Raji (cell line): ENCODE data around the gene ARHGAP31.

ENCODE experiments used
- POLR2A ChIP-seq: IDR thresholded peaks from 2 replicates; pipeline ENCODE4 v1.6.1; 2011; ENCODE audit warnings: low read depth, low read length, control low read depth; ENCODE audit not compliant: insufficient read depth

ARHGAP31 gene

DNA sequence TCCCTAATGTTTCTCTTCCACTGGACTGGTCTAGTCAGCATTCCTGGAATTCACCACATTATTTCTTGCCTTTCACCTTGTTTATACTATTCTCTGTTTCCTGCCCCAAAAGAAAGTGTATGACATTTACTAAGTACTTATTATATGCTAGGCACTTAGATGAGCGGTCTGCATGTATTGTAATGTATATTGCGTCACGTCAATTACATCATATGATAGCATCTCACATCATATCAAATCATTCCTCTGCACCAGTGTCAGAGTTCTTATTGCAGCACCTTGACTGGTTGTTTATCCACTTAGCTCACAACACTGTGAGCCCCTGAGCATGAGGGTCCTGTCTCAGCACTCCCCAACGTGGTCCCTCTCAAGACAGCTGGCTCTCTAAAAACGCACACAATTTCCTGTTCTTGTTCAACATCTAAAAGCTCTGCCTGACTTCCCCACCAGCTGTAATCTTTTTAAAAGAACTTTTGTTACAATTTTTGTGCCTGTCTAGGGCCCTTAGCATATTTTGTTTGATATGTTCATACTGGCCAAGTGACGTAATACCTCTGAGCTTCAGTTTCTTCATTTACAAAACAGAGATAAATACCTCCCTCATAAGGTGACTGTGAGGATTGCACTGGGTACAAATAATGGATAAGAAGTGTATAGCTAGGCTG is 58.8 kb downstream of the ARHGAP31 start:
- no peak for TF ChIP-seq POLR2A

DNA sequence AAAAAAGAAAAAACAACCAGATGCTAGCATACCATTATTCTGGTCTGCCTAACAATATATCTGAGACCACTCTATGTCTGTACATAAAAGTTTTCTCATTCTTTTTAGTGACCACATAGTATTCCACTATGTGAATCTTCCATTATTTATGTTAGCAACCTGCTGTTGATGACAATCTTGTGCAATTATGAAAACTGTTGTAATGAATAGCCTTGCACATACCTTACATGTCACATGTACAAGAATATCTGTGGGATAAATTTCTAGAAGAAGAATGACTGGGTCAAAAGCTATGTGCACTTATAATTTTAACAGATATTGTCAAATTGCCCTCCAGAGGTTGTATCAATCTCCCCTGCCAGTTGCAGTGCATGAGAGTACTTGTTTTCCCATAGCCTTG is 62.5 kb downstream of the ARHGAP31 start:
- TF ChIP-seq POLR2A, result no peak

DNA sequence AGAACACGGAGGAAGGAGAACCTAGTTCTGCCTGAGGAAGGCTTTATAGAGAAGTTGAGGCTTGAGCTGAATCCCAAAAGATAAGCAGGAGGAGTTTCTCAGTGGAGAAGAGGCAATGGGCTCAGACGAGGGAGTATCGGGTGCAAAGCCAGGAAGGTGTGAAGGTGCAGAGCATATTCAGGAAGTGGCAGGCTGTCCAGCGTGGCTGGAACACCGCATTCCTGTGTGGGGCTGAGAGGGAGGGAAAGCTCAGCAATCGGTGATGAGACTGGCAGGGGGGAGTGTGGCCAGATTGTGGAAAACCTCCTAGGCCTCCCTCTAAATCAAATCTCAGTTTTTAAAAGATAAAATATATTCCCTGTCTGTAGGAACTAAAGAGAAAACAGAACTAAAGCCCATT is 63.0 kb downstream of the ARHGAP31 start:
- TF ChIP-seq POLR2A, result no peak

DNA sequence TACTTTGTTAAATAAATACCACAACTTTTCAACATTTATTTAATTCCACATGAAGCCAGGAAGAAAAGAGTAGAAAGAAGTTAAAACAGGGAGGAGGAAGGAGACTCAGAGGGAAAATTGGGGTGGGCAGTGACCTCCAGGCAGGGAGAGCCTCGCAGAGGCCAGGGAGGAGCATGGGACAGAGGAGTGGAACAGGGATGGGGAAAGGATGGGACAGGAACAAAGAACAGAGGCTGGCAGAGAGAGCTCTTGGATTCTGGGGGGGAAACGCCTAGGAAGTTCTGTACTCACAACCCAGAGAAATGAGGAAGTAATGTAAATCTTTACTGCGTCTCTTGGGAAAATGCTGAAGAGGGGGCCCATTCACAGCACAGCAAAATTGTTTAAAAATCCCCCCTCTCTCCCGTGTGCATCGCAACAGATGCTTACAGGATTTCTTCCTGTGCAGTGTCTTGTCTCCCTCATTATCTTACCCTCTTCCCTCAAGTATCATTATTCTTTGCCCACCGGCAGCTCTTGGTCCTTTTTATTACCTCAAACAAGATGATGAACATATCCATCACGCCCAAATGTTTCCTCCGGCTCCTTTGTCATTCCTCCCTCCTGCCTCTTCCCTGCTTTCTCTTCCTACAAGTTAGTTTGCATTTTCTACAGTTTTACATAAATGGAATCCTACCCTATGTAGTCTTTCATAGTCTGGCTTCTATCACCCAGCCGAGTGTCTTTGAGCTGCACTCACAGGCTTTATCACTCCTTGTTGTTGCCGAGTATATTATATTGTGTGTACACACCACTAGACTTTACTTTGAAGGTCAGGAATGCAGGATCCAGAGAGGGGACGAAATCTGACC is 65.5 kb downstream of the ARHGAP31 start:
- no peak for TF ChIP-seq POLR2A

DNA sequence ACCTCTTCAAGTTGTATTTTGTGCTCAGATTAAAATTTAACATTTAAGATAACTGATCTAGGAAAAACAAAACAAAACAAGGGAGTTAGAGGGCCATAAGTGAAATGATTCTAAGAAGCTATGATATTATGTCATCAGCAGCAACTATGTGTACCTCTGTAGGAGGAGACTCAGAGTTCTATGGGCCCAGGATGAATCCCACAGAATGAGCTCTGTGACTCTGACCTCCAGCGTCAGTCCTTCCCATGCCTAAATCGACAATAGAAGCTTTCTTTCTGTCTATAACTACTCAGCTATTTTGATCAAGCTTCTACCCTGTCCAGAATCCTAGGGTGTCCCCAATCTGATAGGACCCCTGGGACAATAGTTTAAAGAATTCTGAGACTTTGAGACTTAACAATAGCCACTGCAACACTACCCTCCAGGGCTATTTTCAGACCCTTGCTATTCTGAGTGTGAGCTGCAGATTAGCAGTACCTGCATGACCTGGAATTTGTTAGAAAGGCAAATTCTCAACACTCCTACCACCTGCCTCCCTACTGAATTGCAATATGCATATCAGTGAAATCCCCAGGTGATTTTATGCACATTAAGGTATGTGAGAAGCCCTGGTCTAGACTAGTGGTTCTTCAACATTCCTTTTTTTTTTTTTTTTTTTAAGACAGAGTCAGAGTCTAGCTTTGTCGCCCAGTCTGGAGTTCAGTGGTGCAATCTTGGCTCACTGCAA is 66.7 kb downstream of the ARHGAP31 start:
- TF ChIP-seq POLR2A, result no peak

DNA sequence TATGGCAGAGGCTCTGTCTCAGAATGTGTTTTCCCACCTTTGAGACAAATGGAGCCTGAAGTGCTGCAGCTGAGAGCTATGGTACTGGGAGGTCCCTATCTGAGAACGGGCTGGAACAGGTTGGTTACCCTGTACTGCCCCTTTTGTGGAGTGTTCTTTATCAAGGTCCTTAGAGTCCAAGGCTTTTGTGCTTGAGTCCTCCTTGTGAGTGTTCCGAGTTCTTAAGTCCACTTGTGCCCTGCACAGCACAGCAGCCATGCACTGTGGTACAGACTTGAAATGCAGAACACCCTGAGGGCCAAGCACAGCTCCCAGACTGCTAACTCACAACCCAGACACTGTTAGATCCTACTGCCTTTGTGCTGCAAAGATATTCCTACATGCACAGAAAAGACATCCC is 67.8 kb downstream of the ARHGAP31 start:
- TF ChIP-seq POLR2A, result no peak

DNA sequence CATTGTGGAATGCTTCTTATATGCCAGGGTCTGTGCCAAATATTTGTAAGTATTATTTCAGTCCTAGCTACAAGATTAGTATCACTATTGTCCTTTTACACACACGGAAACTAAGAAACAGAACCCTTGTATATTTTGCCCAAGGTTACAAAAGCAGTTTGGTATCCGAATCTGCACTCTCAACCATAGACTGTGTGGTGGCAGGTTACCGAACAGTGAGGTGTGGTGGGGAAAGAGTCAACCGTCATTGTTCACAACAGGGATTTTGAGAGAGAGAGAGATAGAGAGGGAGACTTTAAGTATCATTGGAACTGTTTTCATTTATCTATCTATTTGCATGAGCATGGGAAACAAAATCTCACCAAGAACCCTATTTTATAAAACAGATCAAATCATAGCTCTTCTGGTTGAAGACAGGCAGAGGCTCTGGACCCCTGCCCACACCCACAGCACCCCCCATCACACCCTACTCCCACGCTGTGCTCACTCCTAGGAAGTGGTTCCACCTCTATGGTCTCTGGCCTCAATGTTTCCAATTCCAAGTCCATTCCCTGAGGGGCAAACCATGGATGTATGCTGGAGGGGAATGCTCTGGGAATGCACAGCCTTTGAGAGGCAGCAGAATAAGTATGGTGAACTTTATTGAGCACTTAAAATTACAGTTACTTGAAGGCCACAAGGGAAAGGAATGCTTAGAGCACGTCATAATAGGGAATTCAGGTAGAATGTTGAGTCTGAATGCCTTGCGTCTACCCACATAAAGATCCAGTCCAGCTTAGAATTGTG is 69.0 kb downstream of the ARHGAP31 start:
- TF ChIP-seq POLR2A, result no peak

DNA sequence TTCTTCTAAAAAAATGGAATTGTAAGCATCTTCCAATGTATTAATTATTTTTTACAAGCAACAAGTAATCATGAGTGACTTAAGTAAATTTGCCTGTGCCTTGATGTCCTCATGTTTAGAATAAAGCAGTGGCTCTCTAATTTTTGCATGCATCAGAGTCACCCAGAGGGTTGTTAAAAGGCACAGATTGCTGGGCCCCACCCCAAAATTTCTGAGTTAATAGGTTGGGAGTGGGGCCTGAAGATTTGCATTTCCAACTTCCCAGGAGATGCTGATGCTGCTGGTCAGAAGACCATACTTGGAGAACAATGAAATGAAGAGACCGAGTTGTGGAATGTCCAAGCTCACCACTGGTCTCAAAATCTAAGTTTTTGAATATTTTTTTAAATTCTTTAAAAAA is 70.2 kb downstream of the ARHGAP31 start:
- no peak for TF ChIP-seq POLR2A

DNA sequence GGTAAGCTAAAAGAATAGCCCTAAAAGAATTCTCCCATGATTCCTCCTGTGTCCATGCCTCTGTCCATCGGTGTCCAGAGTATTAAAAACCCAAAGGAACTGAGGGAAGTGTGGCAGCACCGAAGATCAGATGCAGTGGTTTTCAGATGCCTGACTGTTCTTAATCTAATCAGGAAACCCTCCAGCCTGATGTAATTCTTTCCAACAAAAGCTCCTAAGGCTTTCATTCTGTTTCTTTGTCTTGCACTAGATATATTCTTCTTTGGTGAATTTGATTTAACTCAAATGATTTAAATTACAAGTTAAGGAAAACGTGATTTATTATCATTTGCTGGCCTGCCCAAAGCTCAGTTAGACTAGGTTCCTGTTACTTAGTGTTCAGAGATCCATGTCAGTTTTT is 71.2 kb downstream of the ARHGAP31 start:
- no peak for TF ChIP-seq POLR2A

DNA sequence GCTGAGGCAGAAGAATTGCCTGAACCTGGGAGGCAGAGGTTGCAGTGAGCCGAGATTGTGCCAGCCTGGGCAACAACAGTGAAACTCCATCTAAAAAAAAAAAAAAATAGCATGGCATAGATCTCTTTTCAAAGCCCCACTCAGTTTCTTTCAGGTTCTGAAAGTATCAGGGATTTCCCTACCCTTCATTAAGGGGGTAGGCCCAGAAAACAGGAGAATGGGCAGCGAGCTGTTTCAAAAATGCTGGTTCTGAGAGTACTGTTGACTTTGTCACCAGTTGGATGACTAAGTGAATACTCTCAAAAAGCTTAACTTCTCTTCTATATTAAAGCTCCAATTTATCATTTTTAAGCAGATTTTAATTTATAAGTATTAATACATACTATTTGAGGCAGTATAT is 72.8 kb downstream of the ARHGAP31 start:
- TF ChIP-seq POLR2A, result no peak

DNA sequence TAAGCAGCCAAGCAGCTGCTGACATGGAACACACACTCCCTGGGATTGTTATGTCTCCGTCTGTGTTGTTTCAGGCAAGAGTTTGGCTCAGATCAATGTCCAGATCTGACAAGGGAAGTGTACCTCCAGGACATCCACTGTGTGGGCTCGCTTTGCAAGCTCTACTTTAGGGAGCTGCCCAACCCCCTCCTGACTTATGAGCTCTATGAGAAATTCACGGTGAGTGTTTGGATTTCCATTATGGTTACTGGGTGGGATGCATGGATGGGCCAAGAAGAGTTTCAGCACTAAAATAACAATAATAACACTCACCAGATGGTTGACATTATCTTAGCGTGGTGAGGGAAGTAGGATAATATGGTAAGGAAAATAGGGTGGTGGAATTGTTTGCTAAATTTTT is 74.1 kb downstream of the ARHGAP31 start:
- no peak for TF ChIP-seq POLR2A

DNA sequence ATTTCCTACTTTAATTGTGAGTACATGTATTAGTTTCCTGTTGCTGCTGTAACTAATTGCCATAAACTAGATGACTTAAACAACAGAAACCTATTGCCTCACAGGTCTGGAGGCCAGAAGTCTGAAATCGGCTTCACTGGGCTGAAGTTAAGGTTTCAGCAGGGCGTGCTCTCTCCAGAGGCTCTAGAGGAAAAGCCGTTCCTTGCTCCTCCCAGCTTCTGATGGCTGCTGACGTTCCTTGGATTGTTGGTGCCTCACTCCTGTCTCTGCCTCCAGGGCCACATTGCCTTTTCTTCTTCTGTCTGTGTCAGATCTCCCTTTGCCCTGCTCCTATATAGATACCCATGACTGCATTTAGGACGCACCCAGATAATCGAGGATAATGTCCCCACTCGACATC is 80.9 kb downstream of the ARHGAP31 start:
- TF ChIP-seq POLR2A, result no peak

DNA sequence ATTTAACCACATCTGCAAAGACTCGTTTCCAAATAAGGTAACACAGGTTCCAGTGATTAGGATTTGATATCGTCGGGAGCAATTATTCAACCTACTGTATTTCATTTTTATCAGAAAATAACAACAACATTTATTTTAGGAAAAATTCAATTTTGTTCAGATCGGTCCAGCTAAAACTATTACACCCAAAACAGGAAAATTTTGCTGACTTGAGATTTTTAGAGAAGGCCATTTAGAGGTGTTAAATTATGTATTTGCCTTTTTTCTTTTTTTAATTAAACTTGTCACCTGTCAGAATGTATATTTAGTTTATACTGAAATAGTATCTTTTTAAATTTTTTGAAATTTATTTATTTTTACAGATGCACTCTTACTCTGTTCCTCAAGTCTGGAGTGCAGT is 81.3 kb downstream of the ARHGAP31 start:
- no peak for TF ChIP-seq POLR2A

DNA sequence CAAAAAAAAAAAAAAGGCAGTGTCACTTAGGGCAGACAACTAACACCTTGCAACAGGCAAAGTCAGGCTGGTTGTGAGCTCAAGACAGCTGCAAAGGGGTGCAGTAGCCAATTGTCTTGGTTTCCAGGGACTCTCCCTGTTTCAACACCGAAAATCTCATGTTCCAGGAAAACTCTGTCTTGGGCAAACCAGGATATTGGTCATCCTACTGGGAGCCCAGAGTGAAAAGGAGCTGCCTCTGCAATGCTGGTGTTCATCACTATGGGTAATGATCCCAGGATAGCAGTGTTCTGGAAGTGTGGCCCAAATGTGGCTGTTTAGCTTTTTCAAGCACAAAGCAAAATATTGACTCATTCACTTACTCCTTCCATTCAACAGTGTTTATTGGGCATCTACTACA is 82.6 kb downstream of the ARHGAP31 start:
- TF ChIP-seq POLR2A, result no peak

DNA sequence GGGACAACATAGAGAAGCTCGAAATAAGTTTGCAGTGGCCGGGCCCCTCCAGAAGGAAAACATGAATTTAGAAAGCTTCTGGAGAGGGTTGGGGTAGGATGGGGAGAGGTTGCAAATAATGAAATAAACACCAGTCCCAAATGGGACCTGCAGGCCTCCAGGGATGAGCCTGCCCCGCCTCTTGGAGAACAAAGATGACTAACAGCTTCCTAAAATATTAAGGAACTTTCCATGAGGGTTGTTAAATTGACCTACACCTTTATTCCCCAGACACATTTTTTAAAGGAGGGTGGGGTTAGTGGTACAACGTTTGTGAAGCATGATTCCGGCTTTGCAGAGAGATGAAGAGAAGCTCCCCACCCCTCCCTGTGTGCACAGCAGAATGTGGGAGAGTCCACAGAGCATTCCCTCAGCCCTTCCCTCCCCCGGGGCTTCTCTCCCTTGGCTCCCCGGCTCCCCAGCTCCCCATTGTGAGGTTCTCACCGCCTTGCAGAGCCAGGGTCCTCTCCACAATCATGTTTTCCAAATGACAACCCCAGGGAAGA is 84.1 kb downstream of the ARHGAP31 start:
- TF ChIP-seq POLR2A, result no peak
